ENCODE data around the gene TMX4. TPM values are rescaled to one million over a fixed set of nuclear protein-coding genes. Genes with fewer than 3 reads are reported as not detected.

Gene TMX4
- total RNA-seq, 1 experiment from 2014 or later, result 11.7 TPM

- no peak for DNase-seq
- Histone ChIP-seq H3K23me2 (ENCODE audit: insufficient read length, low read depth, low read length, poor library complexity, severe bottlenecking) (no peaks in the 10 kb centered on the region), H2AK5ac (ENCODE audit: insufficient read length, low read length) (no peak overlapping the region), H2BK15ac (ENCODE audit: low read depth, low read length) (no peak overlapping the region), H3K9ac (ENCODE audit: extremely low read depth, insufficient read length, low read length) (no peak overlapping the region), H3K79me1 (ENCODE audit: insufficient read depth, low read depth, low read length, poor library complexity, severe bottlenecking) (no peaks in the 10 kb centered on the region), H3K23ac (ENCODE audit: insufficient read length, low read depth, low read length) (no peak overlapping the region), H2BK5ac (ENCODE audit: insufficient read length, low read length) (no peak overlapping the region), H2BK12ac (ENCODE audit: insufficient read length, low read depth, low read length) (no peak overlapping the region), H2AFZ (ENCODE audit: low read length) (no peak overlapping the region), H3K14ac (ENCODE audit: insufficient read depth, low read length) (no peak overlapping the region), H2BK20ac (ENCODE audit: low read depth, low read length, poor library complexity, severe bottlenecking) (no peak overlapping the region), H3K4me2 (ENCODE audit: insufficient read depth, insufficient read length, low read length) (no peak overlapping the region), H4K8ac (replicated peaks; ENCODE audit: insufficient read length, low read depth, low read length) (no peak overlapping the region), H3K4me1 (ENCODE audit: insufficient read depth, low read length) (no peaks in the 10 kb centered on the region), H3T11ph (ENCODE audit: low read length) (no peak overlapping the region), H3K79me2 (ENCODE audit: insufficient read depth, low read length) (no peaks in the 10 kb centered on the region), H2BK120ac (ENCODE audit: low read depth, low read length, poor library complexity, severe bottlenecking) (no peak overlapping the region), H3K27me3 (ENCODE audit: insufficient read depth, low read length) (no peaks in the 10 kb centered on the region), H4K91ac (ENCODE audit: insufficient read length, low read depth, low read length) (no peak overlapping the region), H3K18ac (ENCODE audit: insufficient read length, low read depth, low read length) (no peak overlapping the region), H4K20me1 (ENCODE audit: control insufficient read depth, insufficient read depth, insufficient read length) (no peaks in the 10 kb centered on the region), H3K56ac (ENCODE audit: insufficient read length, low read depth, low read length) (no peak overlapping the region), H3K9me3 (ENCODE audit: control insufficient read depth, low read depth, low read length) (no peaks in the 10 kb centered on the region), H3K27ac (ENCODE audit: insufficient read length, low read depth, low read length) (no peak overlapping the region), H4K5ac (ENCODE audit: insufficient read length, low read depth, low read length) (no peak overlapping the region), H3K4ac (ENCODE audit: low read depth, low read length) (no peak overlapping the region)
- no peaks in the 10 kb centered on the region for H3K36me3 Mint-ChIP-seq (ENCODE audit: insufficient read depth in 1 of 3, low read depth in 3 of 3)
- peaks cover 9 to 15% of the 10 kb centered on the region in 2 experiments for H3K4me1 Mint-ChIP-seq
- H3K4me3 Mint-ChIP-seq, result no peak overlapping the region
- no CpG with 5 or more reads among the region's 1 CpG for WGBS (ENCODE audit: extremely low coverage, insufficient read length, low lambda C conversion rate)
- no peaks in the 10 kb centered on the region for H3K9me3 Mint-ChIP-seq
- H3K27ac Mint-ChIP-seq, result no peak overlapping the region
- no peak for TF ChIP-seq CTCF (conservative IDR thresholded peaks at IDR 0.05)
- no peaks in the 10 kb centered on the region for H3K27me3 Mint-ChIP-seq (ENCODE audit: low read depth)
Observed at GRCh38 chr20:8012724-8013123, 6.8 kb downstream of the TMX4 start.
